GM12874 (cell line): ENCODE results near the gene RELL1.

Source experiments
- TF ChIP-seq, protein P1 (sequence below): IDR thresholded peaks from 2 replicates; pipeline ENCODE4 v1.5.1; 2011; ENCODE audit warnings: low read depth, mild to moderate bottlenecking, control low read depth, low read length, moderate library complexity; ENCODE audit not compliant: insufficient read depth

The RELL1 gene

GRCh38 chr4:37673538-37674192, 12.5 kb downstream of the RELL1 start:
- TF ChIP-seq, protein P1, sequence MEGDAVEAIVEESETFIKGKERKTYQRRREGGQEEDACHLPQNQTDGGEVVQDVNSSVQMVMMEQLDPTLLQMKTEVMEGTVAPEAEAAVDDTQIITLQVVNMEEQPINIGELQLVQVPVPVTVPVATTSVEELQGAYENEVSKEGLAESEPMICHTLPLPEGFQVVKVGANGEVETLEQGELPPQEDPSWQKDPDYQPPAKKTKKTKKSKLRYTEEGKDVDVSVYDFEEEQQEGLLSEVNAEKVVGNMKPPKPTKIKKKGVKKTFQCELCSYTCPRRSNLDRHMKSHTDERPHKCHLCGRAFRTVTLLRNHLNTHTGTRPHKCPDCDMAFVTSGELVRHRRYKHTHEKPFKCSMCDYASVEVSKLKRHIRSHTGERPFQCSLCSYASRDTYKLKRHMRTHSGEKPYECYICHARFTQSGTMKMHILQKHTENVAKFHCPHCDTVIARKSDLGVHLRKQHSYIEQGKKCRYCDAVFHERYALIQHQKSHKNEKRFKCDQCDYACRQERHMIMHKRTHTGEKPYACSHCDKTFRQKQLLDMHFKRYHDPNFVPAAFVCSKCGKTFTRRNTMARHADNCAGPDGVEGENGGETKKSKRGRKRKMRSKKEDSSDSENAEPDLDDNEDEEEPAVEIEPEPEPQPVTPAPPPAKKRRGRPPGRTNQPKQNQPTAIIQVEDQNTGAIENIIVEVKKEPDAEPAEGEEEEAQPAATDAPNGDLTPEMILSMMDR = no peak

DNA sequence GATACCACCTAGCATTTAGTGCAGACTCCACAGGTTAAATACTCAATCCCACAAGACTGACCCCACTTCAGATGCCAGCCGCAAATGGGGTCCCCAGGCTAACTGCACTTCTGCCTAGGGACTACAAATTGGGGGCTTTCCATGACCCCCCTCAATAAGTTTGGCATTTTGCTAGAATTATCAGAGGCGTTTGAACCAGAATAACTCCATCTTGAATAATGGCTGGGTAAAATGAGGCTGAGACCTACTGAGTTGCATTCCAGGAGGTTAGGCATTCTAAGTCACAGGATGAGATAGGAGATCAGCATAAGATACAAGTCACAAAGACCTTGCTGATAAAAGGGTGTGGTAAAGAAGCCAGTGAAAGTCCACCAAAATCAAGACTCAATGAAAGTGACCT, 15.1 kb downstream of the RELL1 start:
- TF ChIP-seq, protein P1 = no peak

- TF ChIP-seq, protein P1 = no peak
Observed at GRCh38 chr4:37670249-37670648, 15.9 kb downstream of the RELL1 start.

DNA sequence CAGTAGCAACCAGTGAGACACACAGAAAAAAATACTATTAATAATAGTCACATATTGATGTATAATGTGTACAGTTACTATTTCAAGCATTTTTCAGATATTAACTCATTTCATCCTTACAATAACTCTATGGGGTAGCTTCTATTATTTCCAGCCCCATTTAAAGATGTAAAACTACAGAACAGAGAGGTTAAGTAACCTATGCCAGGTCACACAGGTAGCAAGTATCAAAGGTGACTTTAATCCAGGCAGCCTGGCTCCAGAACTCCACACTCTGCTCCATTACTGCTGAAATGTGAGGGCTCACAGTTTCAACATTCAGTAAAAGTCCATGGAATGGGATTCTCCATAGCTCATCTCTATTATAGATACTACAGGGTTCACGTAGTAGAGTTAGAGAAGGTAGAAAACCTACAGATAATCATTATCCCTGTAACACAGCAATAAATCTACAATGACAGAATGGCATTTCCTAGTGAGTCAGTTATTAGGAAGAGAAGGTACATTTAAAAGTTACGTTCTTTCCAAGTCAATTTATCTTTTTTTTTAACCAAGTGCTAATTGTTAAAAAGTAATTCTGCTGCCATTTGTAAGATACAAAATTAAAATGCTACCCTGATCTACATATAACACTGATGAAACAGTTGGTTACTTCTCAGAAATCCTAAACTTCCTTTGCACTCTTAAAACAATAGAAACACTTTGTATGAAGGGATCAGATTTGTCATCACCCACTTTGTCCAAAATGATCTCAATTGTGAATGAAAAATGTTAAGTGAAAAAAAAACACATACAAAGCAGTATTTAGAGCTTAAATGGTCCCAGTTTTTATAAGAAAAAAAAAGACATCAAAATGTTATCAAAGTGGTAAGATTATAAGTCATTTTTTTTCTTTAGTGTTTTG, 18.7 kb downstream of the RELL1 start:
- TF ChIP-seq, protein P1 = no peak

- TF ChIP-seq, protein P1 = no peak
Observed at GRCh38 chr4:37666625-37667071, 19.5 kb downstream of the RELL1 start.

GRCh38 chr4:37665333-37666320, 20.5 kb downstream of the RELL1 start:
- TF ChIP-seq, protein P1 = no peak
